GM12878 (cell line): Measurements from ENCODE around the gene EPHB2. TPM values are rescaled to one million over a fixed set of nuclear protein-coding genes. Genes with fewer than 3 reads are reported as not detected.

Experiments
- ATAC-seq: fragments of 200-7000 bp; cut with Tn5 transposase; 3 replicates; pipeline ENCODE4 v1.9.1; 2020; ENCODE audit warnings: mild to moderate bottlenecking, moderate library complexity
- BruUV-seq: library from RNA; stranded (reverse); fragments of 400-500 nt; replicated peaks from 2 replicates; lab custom pipeline; 2021; lab: Mats Ljungman, UMichigan
- CTCF ChIA-PET: fragments of 300-600 bp; sonication (Branson Sonifier 250); formaldehyde crosslinking; extraction: SDS; loops from one replicate; lab custom pipeline; 2021; ENCODE audit warnings: inconsistent platforms; lab: Yijun Ruan, JAX
- POLR2A ChIA-PET: fragments of 350-600 bp; formaldehyde crosslinking; extraction: SDS; loops from one replicate; lab custom pipeline; 2021; ENCODE audit warnings: inconsistent platforms; lab: Charles Lee
- RAD21 ChIA-PET: fragments of 300-600 bp; sonication (Branson Sonifier 250); formaldehyde crosslinking; loops from one replicate; lab custom pipeline; 2023; ENCODE audit warnings: antibody characterized with exemption; ENCODE audit not compliant: unreplicated experiment; lab: Charles Lee
- SMC1A ChIA-PET: fragments of 300-600 bp; sonication (Branson Sonifier 250); formaldehyde crosslinking; loops from one replicate; lab custom pipeline; 2023; ENCODE audit not compliant: unreplicated experiment, uncharacterized antibody; lab: Charles Lee
- DNase-seq: peaks from one replicate; pipeline ENCODE4 v3.0.0-alpha.2; 2011; ENCODE audit warnings: low read depth, low spot score
- FAIRE-seq: peaks from 3 replicates; lab custom pipeline; 2011; peaks lifted over from hg19 to GRCh38; lab: Jason Lieb, UNC
- H2AFZ ChIP-seq: 2 replicates; pipeline ENCODE4 v1.6.0; 2011; ENCODE audit warnings: low read depth, low read length, control low read depth; ENCODE audit not compliant: control insufficient read depth
- H3K27ac ChIP-seq: 2 replicates; pipeline ENCODE4 v1.5.1; 2011; ENCODE audit warnings: control low read depth; ENCODE audit not compliant: control insufficient read depth, insufficient read depth
- H3K27me3 ChIP-seq, 2 experiments: replicated peaks in 1 of 2; 2 replicates each; pipeline versions ENCODE4 v1.6.0 to v1.6.1; 2011; ENCODE audit warnings: low read length in 1 of 2; ENCODE audit not compliant: control insufficient read depth in 2 of 2, insufficient read depth in 2 of 2
- H3K36me3 ChIP-seq, 2 experiments: 2 replicates each; pipeline ENCODE4 v1.5.1; 2011; ENCODE audit warnings: low read length in 1 of 2; ENCODE audit not compliant: control insufficient read depth in 2 of 2, insufficient read depth in 2 of 2
- H3K4me1 ChIP-seq: 2 replicates; pipeline ENCODE4 v1.6.1; 2011; ENCODE audit warnings: mild to moderate bottlenecking, low read length, moderate library complexity, mixed read lengths; ENCODE audit not compliant: control insufficient read depth, insufficient read depth
- H3K4me2 ChIP-seq: 2 replicates; pipeline ENCODE4 v1.6.0; 2011; ENCODE audit warnings: control low read depth; ENCODE audit not compliant: control insufficient read depth, insufficient read depth
- H3K4me3 ChIP-seq: fragments of 200-600 bp; sonication (generic); 2 replicates; pipeline ENCODE4 v1.5.1; 2016
- H3K79me2 ChIP-seq: 2 replicates; pipeline ENCODE4 v1.6.0; 2011; ENCODE audit warnings: low read length; ENCODE audit not compliant: control insufficient read depth, insufficient read depth
- H3K9ac ChIP-seq: 2 replicates; pipeline ENCODE4 v1.8.0; 2011; ENCODE audit warnings: low read length, control low read depth, mixed read lengths; ENCODE audit not compliant: control insufficient read depth, insufficient read depth
- H3K9me3 ChIP-seq: replicated peaks from 3 replicates; pipeline ENCODE4 v1.5.1; 2011; ENCODE audit warnings: mild to moderate bottlenecking, low read length; ENCODE audit not compliant: control insufficient read depth, insufficient read depth
- H4K20me1 ChIP-seq: 2 replicates; pipeline ENCODE4 v1.6.0; 2011; ENCODE audit not compliant: control insufficient read depth, insufficient read depth
- BCL11A ChIP-seq: IDR thresholded peaks from 2 replicates; pipeline ENCODE4 v1.6.1; 2011; ENCODE audit warnings: low read depth, low read length
- CHD2 ChIP-seq: IDR thresholded peaks from 2 replicates; pipeline ENCODE4 v1.6.1; 2011; ENCODE audit warnings: low read depth, low read length, improper control_type of control experiment, borderline replicate concordance
- EGR1 ChIP-seq, 2 experiments: IDR thresholded peaks; 1 replicate in 1 of 2; 2 replicates in 1 of 2; pipeline ENCODE4 v1.6.1; 2011 to 2012; ENCODE audit warnings: low read depth in 2 of 2, low read length in 2 of 2, borderline replicate concordance in 1 of 2, mild to moderate bottlenecking in 1 of 2, moderate library complexity in 1 of 2
- HCFC1 ChIP-seq: fragments of 150-350 bp; IDR thresholded peaks from 2 replicates; pipeline ENCODE4 v1.6.1; 2014; ENCODE audit warnings: low read length
- IRF4 ChIP-seq: IDR thresholded peaks from 2 replicates; pipeline ENCODE4 v1.6.1; 2011; ENCODE audit warnings: low read depth, low read length
- IRF5 ChIP-seq: fragments of 450-650 bp; IDR thresholded peaks from 2 replicates; pipeline ENCODE4 v1.6.1; 2017; ENCODE audit warnings: borderline replicate concordance
- NKRF ChIP-seq: fragments of 450-650 bp; conservative IDR thresholded peaks from 2 replicates; pipeline ENCODE4 v1.6.1; 2017; ENCODE audit warnings: mild to moderate bottlenecking, moderate library complexity
- RELB ChIP-seq: fragments of 450-650 bp; IDR thresholded peaks from 2 replicates; pipeline ENCODE4 v1.6.1; 2017; ENCODE audit warnings: low read depth, mild to moderate bottlenecking, moderate library complexity
- SMAD1 ChIP-seq: fragments of 450-650 bp; IDR thresholded peaks from 2 replicates; pipeline ENCODE4 v1.6.1; 2018; ENCODE audit warnings: mild to moderate bottlenecking, low read depth; ENCODE audit not compliant: partially characterized antibody
- SREBF2 ChIP-seq: IDR thresholded peaks from 2 replicates; pipeline ENCODE4 v1.6.1; 2012; ENCODE audit warnings: mild to moderate bottlenecking, low read length
- STAT1 ChIP-seq: fragments of 450-650 bp; conservative IDR thresholded peaks from 2 replicates; pipeline ENCODE4 v1.6.1; 2014; ENCODE audit warnings: antibody characterized with exemption, mild to moderate bottlenecking
- TBL1XR1 ChIP-seq: IDR thresholded peaks from 2 replicates; pipeline ENCODE4 v1.6.1; 2012; ENCODE audit warnings: low read depth, low read length, improper control_type of control experiment
- ZNF384 ChIP-seq: IDR thresholded peaks from 2 replicates; pipeline ENCODE4 v1.6.1; 2012; ENCODE audit warnings: low read depth, mild to moderate bottlenecking, low read length, improper control_type of control experiment, borderline replicate concordance
- WGBS: methylation state at CpG from one replicate; pipeline ENCODE4 v1.1.6; 2016; ENCODE audit warnings: low lambda C conversion rate; ENCODE audit not compliant: insufficient replicate concordance, insufficient coverage; ENCODE audit errors: missing lambda C conversion rate; 5-methylcytosine and 5-hydroxymethylcytosine counted together
- in situ Hi-C: fragments of 300-500 bp; cut with MboI; formaldehyde crosslinking; loops from 9 replicates; pipeline ENCODE4 v1.14.3; 2018; ENCODE audit warnings: mixed read lengths
- intact Hi-C: fragments of 100-400 bp; cut with micrococcal nuclease; formaldehyde crosslinking; loops from one replicate; pipeline ENCODE4 v1.14.2; 2022; ENCODE audit not compliant: unreplicated experiment
- polyA plus RNA-seq, 11 experiments: library from polyadenylated mRNA; depleted of rRNA in 4 of 11; unstranded in 6 of 11; stranded (reverse) in 5 of 11; fragments of >200 nt; fragmentation: Nextera tagmentation in 4 of 11; fragmentation: Illumina TruSeq in 1 of 11; extraction: Ambion mirVana in 4 of 11; extraction: Trizol in 1 of 11; gene quantifications; 1 replicate in 1 of 11; 2 replicates in 10 of 11; pipeline versions ENCODE4 v1.2.1 to v1.2.3, GENCODE V29; 2011 to 2016; ENCODE audit warnings: inconsistent platforms in 2 of 11, missing spikeins in 2 of 11, low read depth in 1 of 11
- total RNA-seq, 4 experiments: library from RNA; depleted of rRNA in 3 of 4; stranded (reverse); fragments of >200 nt in 3 of 4; fragmentation: Illumina TruSeq in 1 of 4; extraction: Trizol in 1 of 4; gene quantifications; 2 replicates each; pipeline versions ENCODE4 v1.2.1 to v1.2.3, GENCODE V29; 2013 to 2021

Gene EPHB2
- total and polyA plus RNA-seq, 10 of the 15 experiments (the other 5 are each of a cell fraction or from before 2014, with no cell fraction given), result 0.13 to 3.3 (median 0.92) TPM

- CTCF ChIA-PET, result interaction anchor here (1.3 to 1.8 kb wide), 2 partner anchors 13 to 33 kb away, joined by 3 to 4 read pairs; no protein-coding TSS in a partner anchor
- H3K9ac ChIP-seq, result no peak overlapping the region
- in situ Hi-C loops (no loop called here), intact Hi-C loops (no loop called here)
- BruUV-seq, result no TSS peak
- H3K79me2 ChIP-seq, result no peaks in the 10 kb centered on the region
- H3K27ac ChIP-seq, result no peak overlapping the region
- no peaks in the 10 kb centered on the region; a peak in 1 of 4 replicates for H3K27me3 ChIP-seq
- RAD21 ChIA-PET, result no interaction called here
- FAIRE-seq (no peak), ATAC-seq (no peak), DNase-seq (no peak)
- H3K9me3 ChIP-seq, result no peaks in the 10 kb centered on the region
- no peak overlapping the region for H3K4me3 ChIP-seq
- WGBS, result 0% methylated on average over 2 of the region's 2 CpGs
- TF ChIP-seq EGR1 (IDR thresholded peaks at IDR 0.05; ENCODE audit: borderline replicate concordance in 1 of 2, low read depth in 2 of 2, low read length in 2 of 2), result no peak
- TF ChIP-seq SMAD1, result no peak
- TF ChIP-seq CHD2, result no peak
- no peak for TF ChIP-seq STAT1
- TF ChIP-seq IRF5, result no peak
- TF ChIP-seq NKRF, result no peak
- TF ChIP-seq RELB, result no peak
- TF ChIP-seq IRF4, result no peak
- no peak for TF ChIP-seq TBL1XR1
- no peak for TF ChIP-seq SREBF2
- no peak for TF ChIP-seq BCL11A
- no peak for TF ChIP-seq ZNF384
- no peak for TF ChIP-seq HCFC1
- H3K36me3 ChIP-seq, result no peaks in the 10 kb centered on the region
- POLR2A ChIA-PET, result no interaction called here
- H3K4me2 ChIP-seq, result no peak overlapping the region
- SMC1A ChIA-PET, result interaction anchor here (1.6 kb wide), 1 partner anchor 13 kb away, joined by 4 read pairs; no protein-coding TSS in a partner anchor
- H3K4me1 ChIP-seq, result no peaks in the 10 kb centered on the region; the same call in 1 of the 2 replicates
- H4K20me1 ChIP-seq, result no peaks in the 10 kb centered on the region
- H2AFZ ChIP-seq, result no peak overlapping the region
Measured at GRCh38 chr1:22737374-22738068, 26.9 kb downstream of the EPHB2 start.
